ENCODE data around the gene MLLT6. TPM values are rescaled to one million over a fixed set of nuclear protein-coding genes. Genes with fewer than 3 reads are reported as not detected.

The MLLT6 gene
- total and polyA plus RNA-seq, 2 of the 13 experiments (the other 11 are each of a cell fraction or from before 2014, with no cell fraction given), result 50.7 to 69.5 TPM

DNA sequence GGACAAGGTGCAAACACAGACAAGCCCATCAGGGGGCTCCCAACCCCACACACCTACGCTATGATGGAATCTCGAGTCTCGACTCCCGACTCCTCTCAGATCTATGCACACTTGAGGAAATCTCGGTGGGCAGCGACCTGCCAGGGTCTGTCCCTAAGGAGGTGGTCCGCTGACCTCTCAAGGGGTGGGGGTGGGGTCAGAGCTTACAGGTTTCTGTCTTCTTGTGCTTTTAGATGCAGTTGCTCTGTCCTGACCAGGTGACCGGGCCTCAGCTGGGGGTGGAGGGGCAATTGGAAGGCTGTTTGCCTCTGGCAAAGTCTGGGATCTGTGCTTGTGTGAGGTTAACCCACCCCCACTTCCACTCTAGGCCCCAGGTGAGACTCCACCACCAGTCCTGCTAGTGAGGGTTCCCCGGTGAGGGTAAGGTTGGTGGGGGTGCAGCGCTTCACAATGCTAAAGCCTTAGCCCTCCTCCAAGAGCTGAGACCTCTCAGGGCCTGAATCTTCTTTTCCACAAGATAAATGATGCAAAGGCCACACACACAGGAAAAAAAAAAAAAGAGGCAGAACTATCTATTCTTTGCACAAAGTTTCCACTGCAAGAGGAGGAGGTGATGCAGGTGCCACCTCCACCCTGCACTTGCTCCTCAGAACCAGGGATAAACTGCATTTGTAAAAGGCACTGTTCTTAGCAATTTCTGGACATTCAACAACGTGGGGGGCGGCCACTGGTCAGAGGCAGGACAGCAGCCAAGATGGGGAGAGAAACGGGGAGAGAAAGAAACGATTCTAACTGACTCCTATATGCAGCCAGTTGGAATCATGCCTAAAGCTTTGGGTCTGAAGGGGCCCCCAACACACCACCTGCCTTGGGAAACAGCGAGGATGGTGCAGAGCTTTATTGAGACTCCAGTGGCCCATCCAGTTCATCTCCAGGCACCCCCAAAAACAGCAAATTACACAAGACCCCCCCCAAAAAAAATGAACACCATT is 29.2 kb downstream of the MLLT6 start (continued):
- no peak for TF ChIP-seq PCBP1 (IDR thresholded peaks at IDR 0.05; ENCODE audit: borderline replicate concordance, low read depth, low read length)
- no peak for TF ChIP-seq PHF21A (CRISPR knock-in tag; IDR thresholded peaks at IDR 0.05)
- 0 out of 2 replicates have a peak, but pooled peaks have one; percentile 17 for TF ChIP-seq SAP130 (CRISPR knock-in tag; IDR thresholded peaks at IDR 0.05; ENCODE audit: low read depth)
- no peak for TF ChIP-seq ZNF792 (CRISPR knock-in tag; IDR thresholded peaks at IDR 0.05)
- TF ChIP-seq, protein P1, sequence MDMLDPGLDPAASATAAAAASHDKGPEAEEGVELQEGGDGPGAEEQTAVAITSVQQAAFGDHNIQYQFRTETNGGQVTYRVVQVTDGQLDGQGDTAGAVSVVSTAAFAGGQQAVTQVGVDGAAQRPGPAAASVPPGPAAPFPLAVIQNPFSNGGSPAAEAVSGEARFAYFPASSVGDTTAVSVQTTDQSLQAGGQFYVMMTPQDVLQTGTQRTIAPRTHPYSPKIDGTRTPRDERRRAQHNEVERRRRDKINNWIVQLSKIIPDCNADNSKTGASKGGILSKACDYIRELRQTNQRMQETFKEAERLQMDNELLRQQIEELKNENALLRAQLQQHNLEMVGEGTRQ (IDR thresholded peaks at IDR 0.05; ENCODE audit: low read depth, low read length), result no peak
- TF ChIP-seq, protein P1 (CRISPR knock-in tag; IDR thresholded peaks at IDR 0.05; ENCODE audit: borderline replicate concordance), result no peak
- TF ChIP-seq ASH2L (IDR thresholded peaks at IDR 0.05; ENCODE audit: insufficient read length, low read depth, low read length), result no peak
- no peak for TF ChIP-seq JUNB (CRISPR knock-in tag; IDR thresholded peaks at IDR 0.05; ENCODE audit: borderline replicate concordance)
- TF ChIP-seq MXI1 (IDR thresholded peaks at IDR 0.05; ENCODE audit: borderline replicate concordance, low read depth, low read length), result no peak
- no peak for TF ChIP-seq GFI1 (CRISPR knock-in tag; IDR thresholded peaks at IDR 0.05; ENCODE audit: borderline replicate concordance)
- TF ChIP-seq RFX1 (IDR thresholded peaks at IDR 0.05), result no peak
- no peak for TF ChIP-seq NFRKB (IDR thresholded peaks at IDR 0.05)
- TF ChIP-seq, protein P2, sequence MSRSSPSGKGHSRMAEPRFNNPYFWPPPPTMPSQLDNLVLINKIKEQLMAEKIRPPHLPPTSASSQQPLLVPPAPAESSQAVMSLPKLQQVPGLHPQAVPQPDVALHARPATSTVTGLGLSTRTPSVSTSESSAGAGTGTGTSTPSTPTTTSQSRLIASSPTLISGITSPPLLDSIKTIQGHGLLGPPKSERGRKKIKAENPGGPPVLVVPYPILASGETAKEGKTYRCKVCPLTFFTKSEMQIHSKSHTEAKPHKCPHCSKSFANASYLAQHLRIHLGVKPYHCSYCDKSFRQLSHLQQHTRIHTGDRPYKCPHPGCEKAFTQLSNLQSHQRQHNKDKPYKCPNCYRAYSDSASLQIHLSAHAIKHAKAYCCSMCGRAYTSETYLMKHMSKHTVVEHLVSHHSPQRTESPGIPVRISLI (CRISPR knock-in tag; IDR thresholded peaks at IDR 0.05; ENCODE audit: borderline replicate concordance), result no peak
- TF ChIP-seq, protein P3, sequence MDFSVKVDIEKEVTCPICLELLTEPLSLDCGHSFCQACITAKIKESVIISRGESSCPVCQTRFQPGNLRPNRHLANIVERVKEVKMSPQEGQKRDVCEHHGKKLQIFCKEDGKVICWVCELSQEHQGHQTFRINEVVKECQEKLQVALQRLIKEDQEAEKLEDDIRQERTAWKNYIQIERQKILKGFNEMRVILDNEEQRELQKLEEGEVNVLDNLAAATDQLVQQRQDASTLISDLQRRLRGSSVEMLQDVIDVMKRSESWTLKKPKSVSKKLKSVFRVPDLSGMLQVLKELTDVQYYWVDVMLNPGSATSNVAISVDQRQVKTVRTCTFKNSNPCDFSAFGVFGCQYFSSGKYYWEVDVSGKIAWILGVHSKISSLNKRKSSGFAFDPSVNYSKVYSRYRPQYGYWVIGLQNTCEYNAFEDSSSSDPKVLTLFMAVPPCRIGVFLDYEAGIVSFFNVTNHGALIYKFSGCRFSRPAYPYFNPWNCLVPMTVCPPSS (IDR thresholded peaks at IDR 0.05), result no peak
- TF ChIP-seq SMARCE1 (IDR thresholded peaks at IDR 0.05; ENCODE audit: borderline replicate concordance), result no peak
- no peak for TF ChIP-seq ZNF382 (CRISPR knock-in tag; IDR thresholded peaks at IDR 0.05; ENCODE audit: borderline replicate concordance)
- TF ChIP-seq RAD51 (IDR thresholded peaks at IDR 0.05; ENCODE audit: borderline replicate concordance), result no peak
- TF ChIP-seq PHF8 (CRISPR knock-in tag; IDR thresholded peaks at IDR 0.05), result no peak
- no peak for TF ChIP-seq ZNF546 (CRISPR knock-in tag; conservative IDR thresholded peaks at IDR 0.05)
- TF ChIP-seq, protein P4, sequence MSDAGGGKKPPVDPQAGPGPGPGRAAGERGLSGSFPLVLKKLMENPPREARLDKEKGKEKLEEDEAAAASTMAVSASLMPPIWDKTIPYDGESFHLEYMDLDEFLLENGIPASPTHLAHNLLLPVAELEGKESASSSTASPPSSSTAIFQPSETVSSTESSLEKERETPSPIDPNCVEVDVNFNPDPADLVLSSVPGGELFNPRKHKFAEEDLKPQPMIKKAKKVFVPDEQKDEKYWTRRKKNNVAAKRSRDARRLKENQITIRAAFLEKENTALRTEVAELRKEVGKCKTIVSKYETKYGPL (CRISPR knock-in tag; IDR thresholded peaks at IDR 0.05), result no peak
- TF ChIP-seq, protein P5, sequence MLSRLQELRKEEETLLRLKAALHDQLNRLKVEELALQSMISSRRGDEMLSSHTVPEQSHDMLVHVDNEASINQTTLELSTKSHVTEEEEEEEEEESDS (CRISPR knock-in tag; IDR thresholded peaks at IDR 0.05; ENCODE audit: borderline replicate concordance), result no peak
- no peak for TF ChIP-seq ATF7-NPFF (CRISPR knock-in tag; IDR thresholded peaks at IDR 0.05; ENCODE audit: low read depth)
- TF ChIP-seq, protein P6, sequence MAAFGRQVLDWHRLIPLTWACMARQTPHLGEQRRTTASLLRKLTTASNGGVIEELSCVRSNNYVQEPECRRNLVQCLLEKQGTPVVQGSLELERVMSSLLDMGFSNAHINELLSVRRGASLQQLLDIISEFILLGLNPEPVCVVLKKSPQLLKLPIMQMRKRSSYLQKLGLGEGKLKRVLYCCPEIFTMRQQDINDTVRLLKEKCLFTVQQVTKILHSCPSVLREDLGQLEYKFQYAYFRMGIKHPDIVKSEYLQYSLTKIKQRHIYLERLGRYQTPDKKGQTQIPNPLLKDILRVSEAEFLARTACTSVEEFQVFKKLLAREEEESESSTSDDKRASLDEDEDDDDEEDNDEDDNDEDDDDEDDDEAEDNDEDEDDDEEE (CRISPR knock-in tag; IDR thresholded peaks at IDR 0.05), result 0 out of 2 replicates have a peak, but pooled peaks have one; percentile 41

Data from HepG2 (cell line).